Activated naive CD4-positive, alpha-beta T cell treated with anti-CD3 and anti-CD28 coated beads, Interleukin-2, amount 10 ng/mL, durations not matched to agents 7 days and 5 days (primary cell): ENCODE results near the gene HSD17B8.

Experiments
- CTCF ChIA-PET: fragments of 350-600 bp; sonication (Branson Sonifier 250); formaldehyde crosslinking; loops from one replicate; lab custom pipeline; 2021; ENCODE audit warnings: antibody characterized with exemption; lab: Charles Lee
- DNase-seq: peaks from one replicate; pipeline ENCODE4 v3.0.0-alpha.2; 2020
- H3K27ac Mint-ChIP-seq: one replicate; pipeline ENCODE4 v1.8.0; 2021; ENCODE audit warnings: mild to moderate bottlenecking, moderate library complexity, mixed read lengths
- H3K27me3 Mint-ChIP-seq: one replicate; pipeline ENCODE4 v1.8.0; 2021; ENCODE audit warnings: mild to moderate bottlenecking, mixed read lengths
- H3K36me3 Mint-ChIP-seq: one replicate; pipeline ENCODE4 v1.8.0; 2021; ENCODE audit warnings: mixed read lengths
- H3K4me1 Mint-ChIP-seq: one replicate; pipeline ENCODE4 v1.8.0; 2021; ENCODE audit warnings: mixed read lengths
- H3K4me3 Mint-ChIP-seq: one replicate; pipeline ENCODE4 v1.8.0; 2021; ENCODE audit warnings: mild to moderate bottlenecking, moderate library complexity, mixed read lengths
- H3K9me3 Mint-ChIP-seq: one replicate; pipeline ENCODE4 v1.8.0; 2021; ENCODE audit warnings: mixed read lengths

Gene HSD17B8

DNA sequence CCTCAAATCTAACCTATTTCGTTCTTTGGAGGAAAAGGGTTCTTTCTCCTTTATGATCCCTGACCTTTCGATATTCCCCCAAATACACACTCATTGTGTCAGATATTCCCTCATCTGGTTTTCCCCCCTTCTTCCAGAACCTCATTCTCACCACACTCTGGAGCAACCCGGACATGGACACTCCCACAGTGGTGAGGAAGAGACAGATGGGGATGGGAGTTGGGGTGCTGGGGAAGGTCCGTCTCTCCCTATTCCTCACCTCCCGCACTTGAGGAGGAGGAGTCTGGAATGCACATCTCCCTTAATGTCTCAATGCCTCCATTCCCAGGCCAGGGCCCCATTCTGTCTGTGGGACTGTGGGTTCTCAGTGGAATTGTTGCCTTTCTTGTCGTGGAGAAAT is 2.5 kb upstream of the HSD17B8 start:
- CTCF ChIA-PET, result no interaction called here
- Mint-ChIP-seq H3K9me3 (no peaks in the 10 kb centered on the region), H3K27ac (no peak overlapping the region), H3K4me3 (peak overlapping the region; percentile 98), H3K27me3 (no peaks in the 10 kb centered on the region), H3K4me1 (peaks cover 79% of the 10 kb centered on the region), H3K36me3 (peaks cover 41% of the 10 kb centered on the region)
- no peak for DNase-seq

DNA sequence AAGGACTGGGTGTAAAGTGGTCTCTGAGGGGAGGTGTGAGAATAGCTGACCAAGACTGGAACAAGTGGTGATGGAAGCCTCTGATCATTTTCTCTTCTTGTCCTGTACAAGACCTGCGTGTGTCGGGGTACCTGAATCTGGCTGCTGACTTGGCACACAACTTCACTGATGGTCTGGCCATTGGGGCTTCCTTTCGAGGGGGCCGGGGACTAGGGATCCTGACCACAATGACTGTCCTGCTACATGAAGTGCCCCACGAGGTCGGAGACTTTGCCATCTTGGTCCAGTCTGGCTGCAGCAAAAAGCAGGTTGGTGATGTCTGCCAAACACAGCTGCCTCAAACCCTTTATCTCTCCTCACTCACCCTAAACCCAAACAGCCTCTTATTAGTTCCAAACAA is 1.7 kb upstream of the HSD17B8 start:
- Mint-ChIP-seq H3K4me3 (peak overlapping the region; percentile 39), H3K4me1 (peaks cover 76% of the 10 kb centered on the region), H3K27me3 (no peaks in the 10 kb centered on the region), H3K36me3 (peaks cover 35% of the 10 kb centered on the region), H3K9me3 (no peaks in the 10 kb centered on the region), H3K27ac (no peak overlapping the region)
- no peak for DNase-seq
- CTCF ChIA-PET, result no interaction called here

DNA sequence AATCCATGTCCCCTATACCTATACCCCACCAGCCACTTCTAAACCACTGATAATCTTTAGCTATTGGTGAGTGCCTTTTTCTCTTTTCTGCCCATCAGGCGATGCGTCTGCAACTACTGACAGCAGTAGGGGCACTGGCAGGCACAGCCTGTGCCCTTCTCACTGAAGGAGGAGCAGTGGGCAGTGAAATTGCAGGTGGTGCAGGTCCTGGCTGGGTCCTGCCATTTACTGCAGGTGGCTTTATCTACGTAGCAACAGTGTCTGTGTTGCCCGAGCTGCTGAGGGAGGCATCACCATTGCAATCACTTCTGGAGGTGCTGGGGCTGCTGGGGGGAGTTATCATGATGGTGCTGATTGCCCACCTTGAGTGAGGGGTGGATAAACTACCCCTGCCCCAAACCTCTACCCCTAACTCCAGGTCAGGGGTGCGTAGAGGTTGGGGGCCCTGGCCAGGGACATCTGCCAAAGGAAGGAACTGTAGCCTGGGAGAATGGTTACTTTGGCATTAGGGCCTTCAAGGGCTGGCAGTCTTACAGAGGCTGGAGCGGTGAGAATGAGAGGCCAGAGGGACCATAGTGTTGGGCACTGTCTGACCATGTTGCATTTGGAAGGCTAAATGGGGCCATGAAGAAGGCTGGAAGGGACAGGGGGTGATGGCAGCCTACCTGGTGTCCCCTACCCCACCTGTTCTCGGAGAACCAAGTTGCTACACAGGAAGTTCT is 851 bp upstream of the HSD17B8 start:
- Mint-ChIP-seq H3K9me3 (no peaks in the 10 kb centered on the region), H3K36me3 (peaks cover 31% of the 10 kb centered on the region), H3K27me3 (no peaks in the 10 kb centered on the region), H3K27ac (peak overlapping the region; percentile 7), H3K4me3 (peak overlapping the region; percentile 90), H3K4me1 (peaks cover 69% of the 10 kb centered on the region)
- CTCF ChIA-PET, result interaction anchor here (3.3 kb wide), 1 partner anchor 45 kb away, joined by 27 read pairs; no protein-coding TSS in a partner anchor
- no peak for DNase-seq

DNA sequence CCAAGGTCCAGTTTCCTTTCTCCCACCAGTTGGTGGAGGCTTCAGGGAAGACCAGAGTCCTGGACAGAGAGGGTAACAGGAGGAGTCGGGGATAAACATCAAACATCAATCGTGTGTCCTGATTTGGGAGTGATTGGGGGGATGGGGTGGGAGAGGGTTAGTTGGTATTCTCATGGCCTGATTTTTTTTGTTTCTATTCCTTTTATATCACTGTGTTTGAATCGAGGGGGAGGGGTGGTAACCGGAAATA is 365 bp upstream of the HSD17B8 start:
- Mint-ChIP-seq H3K4me1 (peaks cover 69% of the 10 kb centered on the region), H3K27ac (peak overlapping the region; percentile 81), H3K9me3 (no peaks in the 10 kb centered on the region), H3K4me3 (peak overlapping the region; percentile 90), H3K36me3 (peaks cover 33% of the 10 kb centered on the region), H3K27me3 (no peaks in the 10 kb centered on the region)
- CTCF ChIA-PET, result interaction anchor here (3.3 kb wide), 1 partner anchor 44 kb away, joined by 27 read pairs; no protein-coding TSS in a partner anchor
- DNase-seq, result no peak

DNA sequence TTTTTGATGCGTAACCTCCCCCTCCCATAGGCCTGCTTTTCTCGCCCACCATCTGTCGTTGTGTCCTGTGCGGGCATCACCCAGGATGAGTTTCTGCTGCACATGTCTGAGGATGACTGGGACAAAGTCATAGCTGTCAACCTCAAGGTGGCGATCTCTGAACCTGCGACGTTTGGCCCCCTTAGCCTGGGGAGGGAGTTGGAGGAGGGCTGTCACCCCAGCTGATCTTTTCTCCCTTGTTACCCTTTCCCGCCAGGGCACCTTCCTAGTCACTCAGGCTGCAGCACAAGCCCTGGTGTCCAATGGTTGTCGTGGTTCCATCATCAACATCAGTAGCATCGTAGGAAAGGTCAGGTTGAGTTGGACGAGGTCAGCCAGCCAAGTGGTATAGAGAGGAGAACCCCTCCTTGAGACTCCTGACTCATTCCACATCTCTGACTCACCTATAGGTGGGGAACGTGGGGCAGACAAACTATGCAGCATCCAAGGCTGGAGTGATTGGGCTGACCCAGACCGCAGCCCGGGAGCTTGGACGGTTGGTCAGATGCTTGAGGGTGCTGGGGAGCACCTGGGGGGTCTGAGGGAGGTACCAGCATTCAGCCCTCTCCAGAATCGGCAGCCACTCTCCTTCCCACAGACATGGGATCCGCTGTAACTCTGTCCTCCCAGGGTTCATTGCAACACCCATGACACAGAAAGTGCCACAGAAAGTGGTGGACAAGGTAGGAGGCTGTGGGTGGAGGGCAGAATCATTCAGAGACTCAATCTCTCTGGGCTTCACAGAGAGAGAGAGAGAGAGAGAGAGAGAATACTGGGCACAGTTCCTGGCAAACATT is 954 bp downstream of the HSD17B8 start:
- Mint-ChIP-seq H3K9me3 (no peaks in the 10 kb centered on the region), H3K4me1 (peaks cover 70% of the 10 kb centered on the region), H3K27me3 (no peaks in the 10 kb centered on the region), H3K36me3 (peaks cover 45% of the 10 kb centered on the region), H3K27ac (peak overlapping the region; percentile 62), H3K4me3 (peak overlapping the region; percentile 90)
- no peak for DNase-seq
- CTCF ChIA-PET, result interaction anchor here (3.3 kb wide), 1 partner anchor 43 kb away, joined by 27 read pairs; no protein-coding TSS in a partner anchor

DNA sequence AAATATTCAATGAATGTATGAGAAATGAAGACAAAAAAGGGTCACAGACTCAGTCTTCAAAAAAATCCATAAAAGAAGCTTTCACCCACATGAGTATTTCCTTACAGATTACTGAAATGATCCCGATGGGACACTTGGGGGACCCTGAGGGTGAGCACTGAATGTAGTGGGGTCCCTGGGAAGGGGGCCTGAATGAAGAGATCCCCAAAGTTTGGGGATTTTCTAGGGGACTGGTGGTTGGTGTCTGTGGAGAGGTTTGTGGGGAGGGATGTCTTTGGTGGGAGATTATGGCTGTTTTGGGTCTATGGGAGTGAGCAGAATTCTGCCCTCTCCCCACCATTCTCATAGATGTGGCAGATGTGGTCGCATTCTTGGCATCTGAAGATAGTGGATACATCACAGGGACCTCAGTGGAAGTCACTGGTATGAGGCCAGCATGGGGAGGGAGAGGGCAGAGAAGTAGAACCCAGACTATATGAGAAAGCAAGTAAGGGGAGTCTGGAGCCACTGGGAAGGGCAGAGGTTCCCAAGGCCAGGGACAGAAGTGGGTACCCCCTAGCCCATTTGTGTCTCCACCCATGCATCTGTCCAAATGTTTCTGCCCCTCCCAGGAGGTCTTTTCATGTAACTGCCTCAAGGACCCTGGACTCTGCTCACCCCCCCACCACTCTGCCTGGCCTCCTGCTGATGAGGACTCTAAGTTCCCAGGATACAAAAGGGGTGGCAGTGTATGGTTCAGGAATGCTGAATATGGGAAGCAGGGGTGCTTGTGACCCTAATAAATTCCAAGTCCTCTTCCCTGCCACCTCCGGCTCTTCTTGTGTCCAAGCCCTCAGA is 1.8 kb downstream of the HSD17B8 start:
- Mint-ChIP-seq H3K9me3 (no peaks in the 10 kb centered on the region), H3K4me1 (peaks cover 68% of the 10 kb centered on the region), H3K36me3 (peaks cover 48% of the 10 kb centered on the region), H3K27me3 (no peaks in the 10 kb centered on the region), H3K4me3 (peak overlapping the region; percentile 90), H3K27ac (peak overlapping the region; percentile 5)
- CTCF ChIA-PET, result interaction anchor here (3.3 kb wide), 1 partner anchor 42 kb away, joined by 27 read pairs; no protein-coding TSS in a partner anchor
- no peak for DNase-seq

DNA sequence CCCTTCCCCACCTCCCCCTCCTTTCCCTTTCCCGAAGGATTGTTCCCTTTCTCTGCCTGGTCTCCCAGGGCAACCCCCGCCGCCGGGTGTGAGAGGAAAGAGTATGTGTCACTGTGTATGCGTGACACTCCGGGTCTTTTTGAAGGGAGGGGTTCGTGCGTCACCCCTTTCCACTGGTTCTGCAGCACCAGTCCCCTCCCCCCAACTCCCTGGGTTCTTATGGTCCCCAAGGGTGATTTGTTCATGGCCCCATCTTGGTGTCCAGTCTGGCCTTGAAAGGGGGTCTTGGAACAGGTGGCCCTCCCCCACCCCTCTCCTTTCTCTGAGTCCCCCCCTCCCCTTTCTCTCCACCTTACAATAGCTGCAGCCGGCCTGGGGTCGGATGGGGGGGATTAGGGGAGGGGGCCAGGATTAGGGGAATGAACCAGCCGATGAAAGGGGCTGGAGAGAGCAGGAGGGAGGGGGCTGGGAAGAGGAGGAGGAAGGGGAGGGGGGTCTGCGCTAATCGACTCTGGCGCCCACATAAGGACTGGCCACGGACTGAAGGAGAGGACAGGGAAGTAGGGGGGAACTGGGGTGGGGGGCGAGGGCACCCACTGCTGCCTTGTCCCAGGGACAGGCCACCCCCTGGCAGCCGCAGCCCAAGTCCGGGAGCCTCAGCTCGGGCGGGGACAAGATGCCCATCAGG is 2.6 kb downstream of the HSD17B8 start:
- Mint-ChIP-seq H3K4me1 (peaks cover 61% of the 10 kb centered on the region), H3K4me3 (peak overlapping the region; percentile 84), H3K27me3 (peaks cover 2% of the 10 kb centered on the region), H3K27ac (no peak overlapping the region), H3K36me3 (peaks cover 45% of the 10 kb centered on the region), H3K9me3 (no peaks in the 10 kb centered on the region)
- CTCF ChIA-PET, result no interaction called here
- DNase-seq, result no peak

DNA sequence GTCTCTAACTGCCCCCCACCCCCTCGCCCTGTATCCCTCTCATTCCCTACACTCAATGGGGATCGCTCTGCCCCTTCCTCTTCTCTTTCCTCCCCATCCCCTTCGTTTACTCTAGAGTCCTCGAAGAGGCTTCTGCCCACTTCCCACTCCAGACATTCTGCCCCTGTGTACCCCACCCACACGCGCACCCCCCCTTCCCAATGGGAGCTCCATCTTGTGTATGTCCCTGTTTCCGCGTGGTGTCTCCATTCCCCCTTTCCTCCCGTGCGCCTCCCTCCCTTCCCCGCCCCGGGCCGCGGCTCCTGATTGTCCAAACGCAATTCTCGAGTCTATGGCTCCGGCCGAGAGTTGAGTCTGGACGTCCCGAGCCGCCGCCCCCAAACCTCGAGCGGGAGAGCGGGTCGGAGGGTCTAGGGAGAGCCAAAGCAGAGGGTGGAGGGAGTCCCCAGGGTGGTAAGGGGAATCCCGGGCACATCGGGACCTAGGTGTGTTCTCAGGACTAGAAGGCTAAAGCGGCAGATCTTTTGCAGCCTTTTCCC is 3.2 kb downstream of the HSD17B8 start:
- Mint-ChIP-seq H3K36me3 (peaks cover 44% of the 10 kb centered on the region), H3K4me1 (peaks cover 61% of the 10 kb centered on the region), H3K4me3 (peak overlapping the region; percentile 84), H3K9me3 (no peaks in the 10 kb centered on the region), H3K27me3 (peaks cover 8% of the 10 kb centered on the region), H3K27ac (peak overlapping the region; percentile 86)
- CTCF ChIA-PET, result interaction anchor here (1.3 to 2.1 kb wide), 3 partner anchors 10 to 46 kb away, joined by 3 to 9 read pairs (median 7); no protein-coding TSS in a partner anchor
- no peak for DNase-seq

DNA sequence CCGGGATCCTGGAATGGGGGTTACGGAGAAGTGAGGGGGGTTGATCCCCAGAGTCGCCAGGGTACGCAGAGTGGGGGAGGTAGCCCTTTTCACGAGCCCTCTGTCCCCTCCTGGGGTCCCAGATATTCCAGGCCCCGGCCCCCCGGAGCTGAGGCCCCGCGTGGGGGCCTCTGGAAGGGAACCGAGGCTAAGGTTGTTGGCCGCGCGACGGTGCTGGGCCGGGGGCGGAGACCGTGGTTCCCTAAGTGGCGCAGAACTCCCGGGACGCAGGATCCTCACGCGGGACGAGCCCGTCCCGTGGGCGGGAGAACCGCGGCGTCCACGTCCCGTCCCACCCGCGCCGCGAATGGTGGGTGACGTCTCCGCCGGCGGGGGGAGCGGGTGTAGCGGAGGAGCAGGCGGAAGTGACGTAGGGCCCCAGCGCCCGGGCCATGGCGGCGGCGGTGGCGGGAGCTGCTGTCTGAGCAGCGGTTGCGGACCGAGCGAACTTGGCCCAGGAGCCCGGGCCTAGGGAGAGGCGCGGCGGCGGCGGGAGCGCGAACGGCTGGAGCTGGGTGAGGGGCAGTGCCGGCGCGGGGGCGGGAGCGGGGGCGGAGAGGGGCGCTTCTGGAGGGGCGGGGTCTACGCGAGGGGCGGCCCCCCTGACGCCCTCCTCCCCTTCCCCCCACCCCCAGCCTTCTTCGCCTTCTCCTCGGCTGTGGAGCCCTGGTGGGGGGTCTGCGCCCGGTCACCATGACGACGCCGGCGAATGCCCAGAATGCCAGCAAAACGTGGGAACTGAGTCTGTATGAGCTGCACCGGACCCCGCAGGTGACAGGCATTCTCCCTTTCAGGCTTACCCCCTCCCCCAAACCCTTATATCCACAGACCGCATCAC is 3.9 kb downstream of the HSD17B8 start, which contains the start of gene RING1:
Gene RING1 (plus strand): TSS at position 410 of the 877 bp plus-strand sequence. CDS start 323 bp downstream, at position 733.
- H3K4me3 Mint-ChIP-seq, result peak within 1 kb of the TSS; percentile 84
- H3K4me1 Mint-ChIP-seq, result peaks cover 61% of the 10 kb centered on the region
- peaks cover 15% of the 10 kb centered on the region for H3K27me3 Mint-ChIP-seq
- CTCF ChIA-PET, result interaction anchor here (1.0 to 2.1 kb wide), 6 partner anchors 9 to 85 kb away, joined by 3 to 11 read pairs (median 6); no protein-coding TSS in a partner anchor
- no peaks in the 10 kb centered on the region for H3K9me3 Mint-ChIP-seq
- DNase-seq, result peak; percentile 92
- H3K27ac Mint-ChIP-seq, result peak within 1 kb of the TSS; percentile 86
- peaks cover 44% of the 10 kb centered on the region for H3K36me3 Mint-ChIP-seq

DNA sequence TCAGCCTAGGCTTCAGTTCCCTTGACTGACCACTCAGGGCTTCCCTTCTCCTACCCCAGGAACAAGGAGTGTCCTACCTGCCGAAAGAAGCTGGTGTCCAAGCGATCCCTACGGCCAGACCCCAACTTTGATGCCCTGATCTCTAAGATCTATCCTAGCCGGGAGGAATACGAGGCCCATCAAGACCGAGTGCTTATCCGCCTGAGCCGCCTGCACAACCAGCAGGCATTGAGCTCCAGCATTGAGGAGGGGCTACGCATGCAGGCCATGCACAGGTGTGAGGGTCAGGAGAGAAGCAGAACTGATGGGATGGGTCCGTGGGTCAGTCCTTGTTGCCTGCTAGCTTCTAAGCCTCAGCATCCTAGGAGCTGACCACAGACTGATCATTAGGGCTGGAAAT is 5.4 kb downstream of the HSD17B8 start:
- Mint-ChIP-seq H3K4me1 (peaks cover 62% of the 10 kb centered on the region), H3K27ac (no peak overlapping the region), H3K9me3 (no peaks in the 10 kb centered on the region), H3K36me3 (peaks cover 39% of the 10 kb centered on the region), H3K27me3 (peaks cover 30% of the 10 kb centered on the region), H3K4me3 (peak overlapping the region; percentile 84)
- CTCF ChIA-PET, result interaction anchor here (1.1 to 1.3 kb wide), 2 partner anchors 10 to 38 kb away, joined by 4 to 6 read pairs; no protein-coding TSS in a partner anchor
- DNase-seq, result no peak

DNA sequence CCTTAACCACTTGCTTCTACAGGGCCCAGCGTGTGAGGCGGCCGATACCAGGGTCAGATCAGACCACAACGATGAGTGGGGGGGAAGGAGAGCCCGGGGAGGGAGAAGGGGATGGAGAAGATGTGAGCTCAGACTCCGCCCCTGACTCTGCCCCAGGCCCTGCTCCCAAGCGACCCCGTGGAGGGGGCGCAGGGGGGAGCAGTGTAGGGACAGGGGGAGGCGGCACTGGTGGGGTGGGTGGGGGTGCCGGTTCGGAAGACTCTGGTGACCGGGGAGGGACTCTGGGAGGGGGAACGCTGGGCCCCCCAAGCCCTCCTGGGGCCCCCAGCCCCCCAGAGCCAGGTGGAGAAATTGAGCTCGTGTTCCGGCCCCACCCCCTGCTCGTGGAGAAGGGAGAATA is 6.7 kb downstream of the HSD17B8 start:
- CTCF ChIA-PET, result interaction anchor here (0.8 kb wide), 1 partner anchor 612 kb away, joined by 3 read pairs; no protein-coding TSS in a partner anchor
- Mint-ChIP-seq H3K4me1 (peaks cover 50% of the 10 kb centered on the region), H3K36me3 (peaks cover 39% of the 10 kb centered on the region), H3K27ac (no peak overlapping the region), H3K27me3 (peaks cover 43% of the 10 kb centered on the region), H3K9me3 (no peaks in the 10 kb centered on the region), H3K4me3 (no peak overlapping the region)
- DNase-seq, result no peak

DNA sequence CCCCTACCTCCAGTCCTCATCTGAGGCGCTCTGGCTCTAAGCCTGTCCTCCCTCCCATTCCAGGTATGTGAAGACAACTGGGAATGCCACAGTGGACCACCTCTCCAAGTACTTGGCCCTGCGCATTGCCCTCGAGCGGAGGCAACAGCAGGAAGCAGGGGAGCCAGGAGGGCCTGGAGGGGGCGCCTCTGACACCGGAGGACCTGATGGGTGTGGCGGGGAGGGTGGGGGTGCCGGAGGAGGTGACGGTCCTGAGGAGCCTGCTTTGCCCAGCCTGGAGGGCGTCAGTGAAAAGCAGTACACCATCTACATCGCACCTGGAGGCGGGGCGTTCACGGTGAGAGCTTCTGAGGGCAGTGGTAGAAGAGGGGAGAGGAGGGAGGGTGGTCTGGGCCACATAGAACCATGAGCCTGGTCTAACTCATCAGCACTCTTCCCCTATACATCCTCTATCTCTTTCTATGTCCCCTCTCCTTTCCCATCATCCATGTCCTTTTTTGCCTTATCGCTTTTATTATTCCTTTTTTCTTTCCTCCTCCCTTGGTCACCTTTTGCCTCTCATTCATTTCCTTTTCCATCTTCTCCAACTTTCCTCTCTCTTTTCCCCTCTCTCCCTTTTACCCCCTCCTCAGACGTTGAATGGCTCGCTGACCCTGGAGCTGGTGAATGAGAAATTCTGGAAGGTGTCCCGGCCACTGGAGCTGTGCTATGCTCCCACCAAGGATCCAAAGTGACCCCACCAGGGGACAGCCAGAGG is 7.4 kb downstream of the HSD17B8 start:
- Mint-ChIP-seq H3K36me3 (peaks cover 39% of the 10 kb centered on the region), H3K4me1 (peaks cover 48% of the 10 kb centered on the region), H3K27ac (no peak overlapping the region), H3K9me3 (no peaks in the 10 kb centered on the region), H3K27me3 (peaks cover 50% of the 10 kb centered on the region), H3K4me3 (no peak overlapping the region)
- CTCF ChIA-PET, result interaction anchor here (0.8 to 1.7 kb wide), 2 partner anchors 37 to 611 kb away, joined by 3 to 6 read pairs; no protein-coding TSS in a partner anchor
- no peak for DNase-seq
